Measurements from ENCODE around the gene NSA2.

Gene NSA2

GRCh38 chr5:74816875-74817274 is 49.8 kb downstream of the NSA2 start:
- H3K27me3 ChIP-seq, result no peaks in the 10 kb centered on the region
- intact Hi-C loops (cut with DNase I; ENCODE audit: low total_unique reads), result no loop called here
- no peak overlapping the region for H3K4me3 ChIP-seq
- no peaks in the 10 kb centered on the region for H3K9me3 ChIP-seq
- no peak for DNase-seq
- no peak overlapping the region for H3K27ac ChIP-seq
- TF ChIP-seq, protein P1, sequence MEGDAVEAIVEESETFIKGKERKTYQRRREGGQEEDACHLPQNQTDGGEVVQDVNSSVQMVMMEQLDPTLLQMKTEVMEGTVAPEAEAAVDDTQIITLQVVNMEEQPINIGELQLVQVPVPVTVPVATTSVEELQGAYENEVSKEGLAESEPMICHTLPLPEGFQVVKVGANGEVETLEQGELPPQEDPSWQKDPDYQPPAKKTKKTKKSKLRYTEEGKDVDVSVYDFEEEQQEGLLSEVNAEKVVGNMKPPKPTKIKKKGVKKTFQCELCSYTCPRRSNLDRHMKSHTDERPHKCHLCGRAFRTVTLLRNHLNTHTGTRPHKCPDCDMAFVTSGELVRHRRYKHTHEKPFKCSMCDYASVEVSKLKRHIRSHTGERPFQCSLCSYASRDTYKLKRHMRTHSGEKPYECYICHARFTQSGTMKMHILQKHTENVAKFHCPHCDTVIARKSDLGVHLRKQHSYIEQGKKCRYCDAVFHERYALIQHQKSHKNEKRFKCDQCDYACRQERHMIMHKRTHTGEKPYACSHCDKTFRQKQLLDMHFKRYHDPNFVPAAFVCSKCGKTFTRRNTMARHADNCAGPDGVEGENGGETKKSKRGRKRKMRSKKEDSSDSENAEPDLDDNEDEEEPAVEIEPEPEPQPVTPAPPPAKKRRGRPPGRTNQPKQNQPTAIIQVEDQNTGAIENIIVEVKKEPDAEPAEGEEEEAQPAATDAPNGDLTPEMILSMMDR (IDR thresholded peaks at IDR 0.05), result no peak
- no peaks in the 10 kb centered on the region for H3K4me1 ChIP-seq
- no peaks in the 10 kb centered on the region for H3K36me3 ChIP-seq

- TF ChIP-seq, protein P1 (IDR thresholded peaks at IDR 0.05), result no peak
- H3K9me3 ChIP-seq, result no peaks in the 10 kb centered on the region
- intact Hi-C loops (cut with DNase I; ENCODE audit: low total_unique reads), result no loop called here
- H3K4me1 ChIP-seq, result no peaks in the 10 kb centered on the region
- DNase-seq, result no peak
- no peaks in the 10 kb centered on the region for H3K27me3 ChIP-seq
- no peak overlapping the region for H3K4me3 ChIP-seq
- H3K36me3 ChIP-seq, result no peaks in the 10 kb centered on the region
- H3K27ac ChIP-seq, result no peak overlapping the region
Measured at GRCh38 chr5:74822288-74822687, 55.2 kb downstream of the NSA2 start.

DNA sequence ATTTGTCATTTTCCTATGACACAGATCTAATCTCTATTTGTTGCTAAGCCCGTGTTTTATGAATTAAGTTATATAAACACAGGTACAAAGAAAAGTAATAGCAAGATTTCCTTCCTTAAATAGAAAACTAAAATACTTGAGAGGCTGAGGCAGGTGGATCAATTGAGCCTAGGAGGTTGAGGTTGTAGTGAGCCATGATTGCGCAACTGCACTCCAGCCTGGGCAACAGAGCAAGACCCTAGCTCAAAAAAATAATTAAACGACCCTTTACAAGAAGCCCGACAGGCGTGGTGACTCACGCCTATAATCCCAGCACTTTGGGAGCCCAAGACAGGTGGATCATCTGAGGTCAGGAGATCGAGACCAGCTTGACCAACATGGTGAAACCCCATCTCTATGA is 62.4 kb downstream of the NSA2 start:
- Histone ChIP-seq H3K4me1 (no peaks in the 10 kb centered on the region), H3K27me3 (no peaks in the 10 kb centered on the region), H3K36me3 (no peaks in the 10 kb centered on the region), H3K27ac (no peak overlapping the region), H3K9me3 (no peaks in the 10 kb centered on the region), H3K4me3 (no peak overlapping the region)
- intact Hi-C loops (cut with DNase I; ENCODE audit: low total_unique reads), result no loop called here
- no peak for DNase-seq
- TF ChIP-seq, protein P1 (IDR thresholded peaks at IDR 0.05), result no peak
